Measurements from ENCODE around the gene COL26A1.

- no peak for TF ChIP-seq CTCF (IDR thresholded peaks at IDR 0.05; ENCODE audit: insufficient read depth, low read length)
- no peak for TF ChIP-seq REST (IDR thresholded peaks at IDR 0.05; ENCODE audit: insufficient replicate concordance, low read depth)
- TF ChIP-seq POLR2AphosphoS5 (IDR thresholded peaks at IDR 0.05; ENCODE audit: low read depth), result no peak
- no peak for TF ChIP-seq SPI1 (IDR thresholded peaks at IDR 0.05; ENCODE audit: borderline replicate concordance, low read depth)
- TF ChIP-seq GABPA (IDR thresholded peaks at IDR 0.05; ENCODE audit: low read depth), result no peak
Measured at GRCh38 chr7:101582971-101583370, 220.3 kb downstream of the COL26A1 start.
